Measurements from ENCODE around the gene SLC35F6.

DNA sequence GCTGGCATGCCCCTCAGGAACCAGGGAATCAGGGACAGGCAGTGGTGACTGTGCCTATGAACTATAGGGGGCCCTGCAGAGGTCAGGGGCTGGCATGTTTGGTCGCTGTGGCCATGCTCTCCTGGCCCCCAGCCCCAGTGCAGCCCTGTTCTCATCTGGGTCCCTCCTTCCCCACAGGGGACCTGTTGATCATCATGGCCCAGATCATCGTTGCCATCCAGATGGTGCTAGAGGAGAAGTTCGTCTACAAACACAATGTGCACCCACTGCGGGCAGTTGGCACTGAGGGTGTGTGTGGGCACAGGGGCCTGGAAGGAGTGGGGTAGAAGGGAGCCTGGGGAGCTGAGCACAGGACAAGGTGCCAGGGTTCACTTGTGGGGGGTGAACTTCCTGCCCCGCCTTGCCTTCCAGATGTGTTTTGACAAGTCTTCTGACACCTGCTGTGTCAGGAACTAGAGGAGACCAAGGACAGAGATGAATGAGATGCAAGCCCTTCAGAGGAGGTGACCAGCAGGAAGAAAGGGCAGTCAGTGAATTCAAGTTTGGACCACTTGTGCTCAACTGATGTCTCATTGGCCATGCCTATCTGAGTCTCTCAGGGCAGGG lies 12.2 kb downstream of the SLC35F6 start:
- TF ChIP-seq CTCF (IDR thresholded peaks at IDR 0.05): no peak
- TF ChIP-seq EZH2 (IDR thresholded peaks at IDR 0.05): no peak
- TF ChIP-seq EZH2phosphoT487 (IDR thresholded peaks at IDR 0.05): no peak
